ENCODE measurements around the gene ATP1B1. TPM values are rescaled to one million over a fixed set of nuclear protein-coding genes. Genes with fewer than 3 reads are reported as not detected.

The ATP1B1 gene
- total and polyA plus RNA-seq, 2 donors (not counting 1 experiment from before 2014, with no cell fraction given), result 1.4 to 1.7 TPM

DNA sequence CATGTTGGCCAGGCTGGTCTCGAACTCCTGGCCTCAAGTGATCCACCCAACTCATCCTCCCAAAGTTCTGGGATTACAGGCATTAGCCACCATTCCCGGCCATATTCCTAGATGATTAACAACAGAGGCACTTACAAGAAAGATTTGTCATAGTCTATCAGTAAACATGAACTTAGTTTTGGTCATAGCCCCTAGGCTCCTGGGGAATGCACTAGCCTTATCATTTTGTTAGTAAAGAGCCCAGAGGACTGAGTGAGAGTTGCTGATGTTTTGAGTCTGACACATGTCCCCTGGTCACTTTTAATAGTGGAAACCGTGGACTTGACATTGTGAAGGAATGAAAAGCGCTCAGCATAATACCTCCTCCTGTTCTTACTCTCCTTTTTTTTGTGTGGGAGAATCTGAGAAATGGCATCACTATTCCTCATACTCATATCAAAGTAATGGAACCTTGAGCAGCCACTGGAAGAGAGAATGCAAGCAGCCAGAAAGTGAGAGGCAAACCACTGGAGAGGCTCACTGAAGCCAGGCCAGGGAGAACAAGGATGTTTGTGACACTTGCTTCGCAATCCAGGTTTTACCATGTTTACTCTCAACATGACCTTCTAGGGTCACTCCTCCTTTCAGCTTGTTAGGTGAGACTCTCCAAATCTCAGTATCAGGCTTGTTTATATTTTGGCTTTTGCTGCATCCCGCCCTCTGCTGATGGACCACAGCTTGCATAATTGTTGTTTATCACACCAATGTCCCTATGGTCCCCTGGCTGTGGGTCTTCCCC, 14.8 kb downstream of the ATP1B1 start:
- H3K4me3 Mint-ChIP-seq, result no peak overlapping the region
- ChIA-PET POLR2A (no interaction called here), CTCF (no interaction called here)
- Histone ChIP-seq H3K4me2 (replicated peaks; ENCODE audit: low read depth, low read length, poor library complexity, severe bottlenecking) (no peak overlapping the region), H4K20me1 (ENCODE audit: control insufficient read depth, insufficient read depth, low read length, poor library complexity, severe bottlenecking) (no peaks in the 10 kb centered on the region), H3K9me3 (ENCODE audit: control extremely low read depth in 1 of 3, control insufficient read depth in 2 of 3, insufficient read depth in 1 of 3, low read length in 2 of 3) (no peaks in the 10 kb centered on the region), H3K4me1 (ENCODE audit: control insufficient read depth in 2 of 2, insufficient read depth in 2 of 2, low read length in 2 of 2) (peaks cover 0 to 3% of the 10 kb centered on the region in 2 donors), H3K27ac (ENCODE audit: low read length in 2 of 2) (no peak overlapping the region), H3K79me2 (ENCODE audit: control insufficient read depth, insufficient read depth, low read length) (no peaks in the 10 kb centered on the region), H3K36me3 (replicated peaks in 1 of 2; ENCODE audit: control extremely low read depth in 1 of 2, control insufficient read depth in 1 of 2, extremely low read depth in 1 of 2, insufficient read depth in 2 of 2, low read length in 1 of 2) (no peaks in the 10 kb centered on the region), H3K4me3 (ENCODE audit: control extremely low read depth in 1 of 5, extremely low read depth in 1 of 5, insufficient read depth in 1 of 5, low read depth in 2 of 5, low read length in 4 of 5) (no peak overlapping the region), H3K27me3 (replicated peaks in 1 of 4; ENCODE audit: control extremely low read depth in 1 of 4, control insufficient read depth in 3 of 4, insufficient read depth in 4 of 4, low read length in 3 of 4) (no peaks in the 10 kb centered on the region), H2AFZ (ENCODE audit: insufficient read depth, low read depth, low read length, poor library complexity, severe bottlenecking) (no peak overlapping the region), H3K9ac (ENCODE audit: low read length) (no peak overlapping the region)
- no peak overlapping the region for H3K27ac Mint-ChIP-seq
- intact Hi-C loops (cut with micrococcal nuclease), result no loop called here
- peaks cover 4% of the 10 kb centered on the region for H3K4me1 Mint-ChIP-seq
- no peak for TF ChIP-seq EZH2 (IDR thresholded peaks at IDR 0.05; ENCODE audit: borderline replicate concordance, insufficient read depth, low read depth, low read length, poor library complexity, severe bottlenecking)
- TF ChIP-seq, protein P1, sequence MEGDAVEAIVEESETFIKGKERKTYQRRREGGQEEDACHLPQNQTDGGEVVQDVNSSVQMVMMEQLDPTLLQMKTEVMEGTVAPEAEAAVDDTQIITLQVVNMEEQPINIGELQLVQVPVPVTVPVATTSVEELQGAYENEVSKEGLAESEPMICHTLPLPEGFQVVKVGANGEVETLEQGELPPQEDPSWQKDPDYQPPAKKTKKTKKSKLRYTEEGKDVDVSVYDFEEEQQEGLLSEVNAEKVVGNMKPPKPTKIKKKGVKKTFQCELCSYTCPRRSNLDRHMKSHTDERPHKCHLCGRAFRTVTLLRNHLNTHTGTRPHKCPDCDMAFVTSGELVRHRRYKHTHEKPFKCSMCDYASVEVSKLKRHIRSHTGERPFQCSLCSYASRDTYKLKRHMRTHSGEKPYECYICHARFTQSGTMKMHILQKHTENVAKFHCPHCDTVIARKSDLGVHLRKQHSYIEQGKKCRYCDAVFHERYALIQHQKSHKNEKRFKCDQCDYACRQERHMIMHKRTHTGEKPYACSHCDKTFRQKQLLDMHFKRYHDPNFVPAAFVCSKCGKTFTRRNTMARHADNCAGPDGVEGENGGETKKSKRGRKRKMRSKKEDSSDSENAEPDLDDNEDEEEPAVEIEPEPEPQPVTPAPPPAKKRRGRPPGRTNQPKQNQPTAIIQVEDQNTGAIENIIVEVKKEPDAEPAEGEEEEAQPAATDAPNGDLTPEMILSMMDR (IDR thresholded peaks at IDR 0.05), result no peak
- ATAC-seq (ENCODE audit: low read depth) (no peak), DNase-seq (no peak)
- no peaks in the 10 kb centered on the region for H3K9me3 Mint-ChIP-seq (ENCODE audit: insufficient read depth)
- 100% methylated on average over 2 of the region's 6 CpGs for WGBS (ENCODE audit: insufficient coverage)
- peaks cover 6% of the 10 kb centered on the region for H3K27me3 Mint-ChIP-seq

DNA sequence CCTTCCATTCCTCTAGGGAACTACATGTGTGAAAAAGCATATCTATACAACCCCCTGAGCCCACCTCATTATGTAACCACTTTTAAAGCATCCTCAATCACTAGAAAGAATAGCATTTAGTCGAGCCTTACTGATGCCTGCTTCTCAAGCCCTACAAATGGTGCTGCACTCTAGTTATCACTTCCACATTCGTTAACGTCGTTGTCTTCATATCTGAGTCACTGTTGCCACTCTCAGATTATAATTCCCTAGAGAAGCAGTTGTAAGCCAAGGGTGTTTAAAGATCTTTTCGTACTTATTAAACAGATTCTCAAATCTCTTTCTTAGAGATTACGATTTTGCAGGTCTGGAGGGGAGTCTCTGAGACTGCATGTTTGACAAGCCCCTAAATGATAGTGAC, 16.5 kb downstream of the ATP1B1 start:
- H3K9me3 Mint-ChIP-seq (ENCODE audit: insufficient read depth), result no peaks in the 10 kb centered on the region
- no peak overlapping the region for H3K4me2 ChIP-seq (replicated peaks; ENCODE audit: low read depth, low read length, poor library complexity, severe bottlenecking)
- no peak overlapping the region for H3K27ac ChIP-seq (ENCODE audit: low read length in 2 of 2)
- no peaks in the 10 kb centered on the region for H3K9me3 ChIP-seq (ENCODE audit: control extremely low read depth in 1 of 3, control insufficient read depth in 2 of 3, insufficient read depth in 1 of 3, low read length in 2 of 3)
- no peaks in the 10 kb centered on the region for H4K20me1 ChIP-seq (ENCODE audit: control insufficient read depth, insufficient read depth, low read length, poor library complexity, severe bottlenecking)
- DNase-seq (no peak), ATAC-seq (ENCODE audit: low read depth) (no peak)
- H3K27me3 Mint-ChIP-seq, result peaks cover 8% of the 10 kb centered on the region
- H3K27me3 ChIP-seq (replicated peaks in 1 of 4; ENCODE audit: control extremely low read depth in 1 of 4, control insufficient read depth in 3 of 4, insufficient read depth in 4 of 4, low read length in 3 of 4), result no peaks in the 10 kb centered on the region
- POLR2A ChIA-PET, result no interaction called here
- TF ChIP-seq, protein P1 (IDR thresholded peaks at IDR 0.05), result no peak
- TF ChIP-seq EZH2 (IDR thresholded peaks at IDR 0.05; ENCODE audit: borderline replicate concordance, insufficient read depth, low read depth, low read length, poor library complexity, severe bottlenecking), result no peak
- intact Hi-C loops (cut with micrococcal nuclease), result no loop called here
- no peaks in the 10 kb centered on the region for H3K79me2 ChIP-seq (ENCODE audit: control insufficient read depth, insufficient read depth, low read length)
- WGBS (ENCODE audit: insufficient coverage), result 67% methylated on average over 1 of the region's 6 CpGs
- H3K27ac Mint-ChIP-seq, result no peak overlapping the region
- H2AFZ ChIP-seq (ENCODE audit: insufficient read depth, low read depth, low read length, poor library complexity, severe bottlenecking), result no peak overlapping the region
- H3K4me1 ChIP-seq (ENCODE audit: control insufficient read depth in 2 of 2, insufficient read depth in 2 of 2, low read length in 2 of 2), result no peaks in the 10 kb centered on the region
- CTCF ChIA-PET, result no interaction called here
- H3K4me3 Mint-ChIP-seq, result no peak overlapping the region
- no peak overlapping the region for H3K4me3 ChIP-seq (ENCODE audit: control extremely low read depth in 1 of 5, extremely low read depth in 1 of 5, insufficient read depth in 1 of 5, low read depth in 2 of 5, low read length in 4 of 5)
- no peaks in the 10 kb centered on the region for H3K36me3 ChIP-seq (replicated peaks in 1 of 2; ENCODE audit: control extremely low read depth in 1 of 2, control insufficient read depth in 1 of 2, extremely low read depth in 1 of 2, insufficient read depth in 2 of 2, low read length in 1 of 2)
- H3K9ac ChIP-seq (ENCODE audit: low read length), result no peak overlapping the region
- H3K4me1 Mint-ChIP-seq, result peaks cover 3% of the 10 kb centered on the region
